ENCODE results near the gene KIF6. TPM values are rescaled to one million over a fixed set of nuclear protein-coding genes. Genes with fewer than 3 reads are reported as not detected.

Gene KIF6
- total RNA-seq, 4 donors from 2014 or later: under 0.01 to 0.34 (median 0.19) TPM; not detected in 1

DNA sequence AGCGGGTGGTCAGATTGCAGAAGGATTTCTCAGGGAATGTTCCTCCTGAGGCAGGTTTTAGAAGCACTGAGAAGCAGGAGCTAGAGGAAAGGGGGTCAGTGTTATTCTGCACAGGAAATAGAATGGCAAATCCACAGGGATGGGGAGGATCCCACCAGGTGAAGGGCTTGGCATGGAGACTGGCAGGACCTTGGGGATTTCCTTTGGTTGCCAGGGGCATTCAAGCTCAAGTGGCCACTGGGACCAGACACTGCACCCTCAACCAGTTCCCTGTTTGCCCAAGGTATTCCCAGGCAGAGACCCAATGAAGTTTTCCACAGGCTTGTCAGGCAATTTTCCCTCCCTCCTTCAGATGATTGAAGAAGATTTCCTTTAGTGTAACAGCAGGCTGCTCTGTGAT lies 279.5 kb downstream of the KIF6 start:
- TF ChIP-seq, protein P1, sequence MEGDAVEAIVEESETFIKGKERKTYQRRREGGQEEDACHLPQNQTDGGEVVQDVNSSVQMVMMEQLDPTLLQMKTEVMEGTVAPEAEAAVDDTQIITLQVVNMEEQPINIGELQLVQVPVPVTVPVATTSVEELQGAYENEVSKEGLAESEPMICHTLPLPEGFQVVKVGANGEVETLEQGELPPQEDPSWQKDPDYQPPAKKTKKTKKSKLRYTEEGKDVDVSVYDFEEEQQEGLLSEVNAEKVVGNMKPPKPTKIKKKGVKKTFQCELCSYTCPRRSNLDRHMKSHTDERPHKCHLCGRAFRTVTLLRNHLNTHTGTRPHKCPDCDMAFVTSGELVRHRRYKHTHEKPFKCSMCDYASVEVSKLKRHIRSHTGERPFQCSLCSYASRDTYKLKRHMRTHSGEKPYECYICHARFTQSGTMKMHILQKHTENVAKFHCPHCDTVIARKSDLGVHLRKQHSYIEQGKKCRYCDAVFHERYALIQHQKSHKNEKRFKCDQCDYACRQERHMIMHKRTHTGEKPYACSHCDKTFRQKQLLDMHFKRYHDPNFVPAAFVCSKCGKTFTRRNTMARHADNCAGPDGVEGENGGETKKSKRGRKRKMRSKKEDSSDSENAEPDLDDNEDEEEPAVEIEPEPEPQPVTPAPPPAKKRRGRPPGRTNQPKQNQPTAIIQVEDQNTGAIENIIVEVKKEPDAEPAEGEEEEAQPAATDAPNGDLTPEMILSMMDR (IDR thresholded peaks at IDR 0.05; ENCODE audit: low read depth): no peak

DNA sequence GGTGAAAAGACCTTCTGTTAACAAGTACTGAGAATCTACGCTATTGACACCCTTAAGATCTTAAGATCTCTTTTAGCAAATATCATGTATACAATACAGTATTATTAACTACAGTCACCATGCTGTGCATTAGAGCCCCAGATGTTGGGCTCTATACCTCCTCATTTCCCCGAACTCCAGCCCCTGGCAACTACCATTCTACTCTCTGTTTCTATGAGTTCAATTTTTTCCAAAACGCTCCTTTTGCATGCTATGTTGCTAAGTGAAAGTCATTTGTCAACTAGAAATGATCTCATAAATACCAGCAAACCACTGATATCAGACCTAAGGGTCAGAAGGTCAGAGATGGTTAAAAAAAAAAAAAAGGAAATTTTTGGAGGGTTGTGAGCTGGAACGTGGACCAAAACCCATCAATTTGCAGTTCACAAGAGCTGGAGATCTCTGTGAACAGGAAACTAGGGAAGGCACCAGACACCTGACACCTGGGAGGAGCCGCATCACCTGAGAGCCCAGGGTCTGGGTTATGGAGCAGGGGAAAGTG lies 280.7 kb downstream of the KIF6 start:
- TF ChIP-seq, protein P1 (IDR thresholded peaks at IDR 0.05; ENCODE audit: low read depth): no peak

DNA sequence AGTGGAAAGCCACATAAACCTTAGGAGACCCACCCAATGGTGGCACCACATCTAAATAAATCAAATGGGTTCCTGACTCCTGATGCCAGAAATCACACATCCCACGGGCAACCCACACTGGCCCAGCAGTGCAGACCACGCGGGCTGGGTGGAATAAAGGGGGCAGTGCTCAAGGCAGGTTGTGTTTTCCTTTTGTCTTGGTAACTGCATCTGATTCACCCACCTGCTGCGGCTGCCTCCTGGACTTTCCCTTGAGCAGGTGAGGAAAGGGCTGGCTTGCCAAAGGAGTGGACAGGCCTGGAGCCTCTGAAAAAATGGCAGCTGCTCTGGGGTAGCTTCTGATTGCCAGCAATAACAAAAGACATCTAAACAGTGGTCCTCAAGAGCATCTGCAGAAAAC lies 283.2 kb downstream of the KIF6 start:
- TF ChIP-seq, protein P1 (IDR thresholded peaks at IDR 0.05; ENCODE audit: low read depth): no peak

DNA sequence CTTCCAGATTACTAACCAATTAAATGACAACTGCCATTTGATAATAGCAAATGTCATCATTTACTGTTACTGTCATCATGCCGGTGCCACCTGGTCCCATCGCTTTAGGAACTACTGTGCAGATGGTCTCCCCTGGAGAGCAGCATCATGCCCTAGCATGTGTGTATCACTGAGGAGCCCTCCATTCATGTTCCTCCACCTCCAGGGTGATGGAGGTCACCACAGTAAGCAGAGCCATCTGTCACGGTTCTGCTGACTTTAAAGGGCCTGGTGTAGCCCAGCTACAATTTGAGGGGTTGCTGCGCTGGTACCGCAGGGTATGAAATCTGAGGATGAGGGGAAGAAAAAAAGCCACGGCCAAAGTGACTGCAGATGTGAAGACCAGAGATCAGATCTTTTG lies 283.9 kb downstream of the KIF6 start:
- TF ChIP-seq, protein P1 (IDR thresholded peaks at IDR 0.05; ENCODE audit: low read depth): no peak

DNA sequence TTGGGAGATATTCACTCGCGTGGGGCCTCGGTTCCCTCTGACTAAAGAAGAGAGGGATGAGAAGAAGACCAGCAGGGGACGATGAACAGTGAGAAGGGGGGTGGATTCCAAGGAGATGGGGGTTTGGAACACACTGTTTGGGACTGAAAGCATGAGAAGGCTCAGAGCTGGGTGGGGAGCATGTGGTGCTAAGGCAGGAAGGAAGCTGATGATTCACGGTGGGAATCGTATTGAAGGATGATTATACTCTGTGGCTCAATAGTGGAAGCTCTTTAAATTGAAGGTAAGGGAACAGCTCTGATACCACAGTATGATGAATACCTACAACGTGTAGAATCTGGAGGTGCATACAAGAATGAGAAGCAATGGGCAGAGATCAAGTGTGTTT lies 285.2 kb downstream of the KIF6 start:
- TF ChIP-seq, protein P1 (IDR thresholded peaks at IDR 0.05; ENCODE audit: low read depth): no peak

DNA sequence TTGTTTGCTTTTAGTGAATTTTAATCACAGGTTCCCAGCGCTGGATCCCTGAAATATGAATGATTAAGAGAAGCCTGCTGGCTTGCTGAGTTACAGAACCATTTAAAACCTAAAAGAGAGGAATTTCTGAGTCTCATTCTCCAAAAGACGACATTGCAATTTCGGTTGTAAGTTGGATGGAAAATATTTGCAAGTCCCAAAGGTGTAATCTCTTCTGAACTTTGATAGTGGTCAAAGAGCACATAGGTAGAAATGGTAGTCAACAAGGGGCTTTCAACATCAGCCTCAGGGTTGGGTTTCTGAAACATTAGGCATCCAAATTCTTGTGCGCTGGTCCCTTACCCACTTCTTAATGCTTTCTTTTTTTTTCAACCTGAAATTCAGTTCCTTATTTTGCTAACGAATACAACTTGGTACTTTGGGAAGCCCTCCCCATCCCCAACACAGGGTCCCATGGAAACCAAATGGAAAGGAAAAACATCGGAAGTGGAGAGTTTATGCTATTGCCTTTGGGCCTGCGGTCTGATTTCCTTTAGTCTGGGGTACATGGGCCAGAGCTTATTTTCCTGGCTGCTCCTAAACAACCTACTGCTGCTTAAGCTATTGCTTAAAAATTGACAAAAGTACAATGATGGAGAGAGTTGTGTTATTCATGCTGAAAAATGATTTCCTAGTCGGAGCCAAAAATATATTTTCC lies 285.7 kb downstream of the KIF6 start:
- TF ChIP-seq, protein P1 (IDR thresholded peaks at IDR 0.05; ENCODE audit: low read depth): no peak

DNA sequence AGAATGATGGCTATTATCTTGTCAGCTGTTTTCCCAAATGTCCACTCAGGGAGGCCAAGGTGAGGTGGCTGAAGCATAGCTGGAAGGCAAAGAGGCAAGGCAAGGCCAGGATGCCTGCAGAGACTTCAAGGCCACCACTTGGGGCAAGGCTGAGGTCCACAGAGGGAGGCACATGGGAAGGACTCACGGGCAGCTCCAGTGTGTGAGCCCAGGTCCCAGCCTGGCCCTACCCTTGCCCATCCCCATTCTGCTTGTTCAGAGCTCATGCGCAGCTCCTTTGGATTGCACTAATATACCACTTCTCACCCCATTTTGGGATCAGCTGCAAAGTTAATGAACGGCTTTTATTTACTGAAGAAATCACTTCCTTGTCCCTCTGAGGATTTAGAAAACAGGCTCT lies 291.6 kb downstream of the KIF6 start:
- TF ChIP-seq, protein P1 (IDR thresholded peaks at IDR 0.05; ENCODE audit: low read depth): no peak
